UCSD-AML1 (cell line): ENCODE results near the gene HDAC4.

Source experiments
- DNase-seq: peaks from one replicate; lab custom pipeline; 2025; ENCODE audit not compliant: unreplicated experiment; lab: John Stamatoyannopoulos, UW

HDAC4 gene

GRCh38 chr2:239259603-239260298 is 141.1 kb downstream of the HDAC4 start:
- DNase-seq = no peak

- DNase-seq = no peak
Measured at GRCh38 chr2:239259173-239259572, 141.6 kb downstream of the HDAC4 start.

- DNase-seq = no peak
Measured at GRCh38 chr2:239258248-239258647, 142.6 kb downstream of the HDAC4 start.

- no peak for DNase-seq
Measured at GRCh38 chr2:239257511-239257937, 143.3 kb downstream of the HDAC4 start.

GRCh38 chr2:239256350-239256743 is 144.5 kb downstream of the HDAC4 start:
- no peak for DNase-seq

DNA sequence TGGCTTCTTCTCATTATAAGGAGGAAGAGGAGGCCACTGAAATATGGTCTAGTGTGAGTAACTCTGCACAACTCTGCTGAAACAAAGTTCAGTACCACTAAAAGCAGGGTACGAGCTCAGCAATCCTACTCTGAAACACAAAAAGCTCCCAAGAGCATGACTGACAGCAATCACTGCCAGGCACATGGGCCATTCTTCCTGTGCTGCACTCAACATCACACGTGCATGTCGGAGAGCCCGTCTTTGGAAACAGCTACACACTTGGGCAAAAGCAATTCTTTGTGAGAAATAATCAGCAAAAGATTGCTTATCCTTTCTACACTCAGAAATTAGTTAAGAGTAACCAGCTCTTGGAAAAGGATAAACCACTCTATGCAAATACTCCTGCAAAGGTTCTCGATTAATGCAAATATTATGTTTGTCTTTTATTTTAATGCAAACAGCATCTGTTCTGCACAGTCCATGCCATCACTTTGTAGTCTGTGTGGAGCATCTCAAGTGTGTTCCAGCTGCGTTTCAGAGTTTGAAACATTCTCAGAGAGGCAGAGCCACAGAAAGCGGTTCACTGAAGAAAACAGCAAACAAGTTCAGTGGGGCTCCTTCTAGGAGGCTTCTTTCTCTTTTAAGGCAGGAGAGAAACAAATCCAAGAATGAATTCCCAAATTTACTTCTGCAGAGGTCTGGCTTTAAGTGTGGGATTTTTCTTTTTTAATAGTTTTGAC is 145.0 kb downstream of the HDAC4 start:
- DNase-seq = no peak

DNA sequence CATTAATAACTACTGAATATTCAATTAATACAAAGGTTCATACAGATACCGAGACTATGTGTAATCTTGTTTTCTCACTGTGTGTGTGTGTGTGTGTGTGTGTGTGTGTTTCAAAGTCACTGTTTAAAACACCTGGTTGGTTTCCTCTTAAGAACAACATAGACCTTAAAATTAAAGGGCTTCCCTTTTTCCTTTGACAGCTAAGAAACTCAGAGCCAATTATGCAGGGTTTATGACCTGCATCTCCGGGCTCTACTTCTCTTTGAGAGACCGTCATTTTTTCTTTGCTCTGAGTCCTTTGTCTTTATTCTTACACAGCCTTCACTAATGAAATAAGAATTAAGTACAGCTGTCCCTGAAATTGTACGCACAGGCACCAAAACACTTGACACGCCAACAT is 145.6 kb downstream of the HDAC4 start:
- DNase-seq = no peak

DNA sequence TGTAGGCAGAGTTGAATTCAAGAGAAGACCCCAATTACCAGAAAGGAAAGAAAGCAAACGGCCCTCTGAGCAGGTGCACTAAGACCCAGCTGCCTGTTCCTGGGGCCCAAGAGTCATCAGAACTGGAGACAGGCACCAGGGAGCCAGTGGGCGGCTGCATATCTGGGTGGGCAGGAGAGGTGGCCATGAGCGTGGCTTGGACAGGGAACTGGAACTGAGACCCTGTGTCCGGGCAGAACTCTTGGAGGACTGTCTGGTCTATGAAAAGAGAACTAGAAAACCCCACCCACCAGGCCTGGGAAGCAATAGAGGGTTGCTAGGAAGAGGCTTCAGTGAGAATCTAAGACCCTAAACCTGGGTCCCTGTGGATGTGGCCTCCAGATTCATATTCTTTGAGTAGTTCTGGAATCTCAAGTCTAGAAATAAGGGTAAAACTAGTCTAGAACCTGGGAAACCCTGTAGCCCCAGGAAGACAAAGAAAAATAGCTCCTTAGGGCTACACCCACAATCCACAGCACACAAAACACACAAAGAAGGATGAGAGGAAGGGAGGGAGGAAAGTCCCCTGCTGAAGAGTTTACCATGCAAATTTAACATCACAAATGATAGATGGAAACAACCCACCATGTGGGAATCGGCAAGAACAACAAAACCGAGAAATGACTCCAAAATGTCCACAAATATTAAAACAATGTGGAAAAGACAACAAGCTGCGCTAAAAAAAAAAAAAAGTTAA is 147.0 kb downstream of the HDAC4 start:
- no peak for DNase-seq

GRCh38 chr2:239253264-239253663 is 147.6 kb downstream of the HDAC4 start:
- DNase-seq = no peak

- peak; percentile 52 for DNase-seq
Measured at GRCh38 chr2:239252801-239253200, 148.0 kb downstream of the HDAC4 start.

GRCh38 chr2:239252393-239252792 is 148.4 kb downstream of the HDAC4 start:
- no peak for DNase-seq

GRCh38 chr2:239251971-239252370 is 148.8 kb downstream of the HDAC4 start:
- no peak for DNase-seq

- no peak for DNase-seq
Measured at GRCh38 chr2:239250216-239251081, 150.4 kb downstream of the HDAC4 start.

DNA sequence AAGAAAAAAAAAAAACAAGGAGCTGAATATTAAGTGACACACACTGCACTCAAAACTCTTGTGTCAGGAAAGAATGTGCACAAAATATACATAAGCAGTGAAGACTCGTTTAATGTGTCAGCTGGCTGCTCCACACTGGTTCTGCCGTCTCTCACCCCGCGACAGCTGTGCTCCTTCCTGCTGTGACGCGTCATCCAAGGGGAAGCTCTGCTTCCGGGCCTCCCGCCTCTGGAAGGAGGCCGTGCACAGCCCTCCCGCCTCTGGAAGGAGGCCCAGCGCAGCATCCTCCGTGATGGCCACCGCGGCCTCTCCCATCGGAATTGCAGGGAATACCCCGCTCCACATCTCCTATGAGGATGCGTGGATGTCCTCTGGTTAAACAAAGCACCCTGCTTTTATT is 151.0 kb downstream of the HDAC4 start:
- peak; percentile 53 for DNase-seq

DNA sequence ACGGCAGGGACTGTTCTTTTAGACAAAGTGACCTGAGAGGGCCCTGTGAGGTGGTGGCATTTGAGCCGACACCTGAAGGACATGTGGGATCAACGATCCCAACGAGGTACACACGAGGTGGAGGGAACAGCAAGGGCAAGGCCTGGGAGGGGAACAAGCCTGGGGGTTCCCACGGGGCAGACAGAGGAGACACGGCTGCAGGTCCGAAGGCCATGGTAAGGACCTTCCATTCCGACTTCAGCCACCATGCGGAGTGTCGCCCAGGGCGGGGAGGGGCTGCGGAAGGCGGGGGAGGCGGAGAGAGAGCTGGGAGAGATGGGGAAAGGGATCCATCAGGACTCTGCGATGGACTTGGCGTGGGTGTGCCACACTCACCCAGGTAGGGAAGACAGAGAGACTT is 151.8 kb downstream of the HDAC4 start:
- DNase-seq = no peak

DNA sequence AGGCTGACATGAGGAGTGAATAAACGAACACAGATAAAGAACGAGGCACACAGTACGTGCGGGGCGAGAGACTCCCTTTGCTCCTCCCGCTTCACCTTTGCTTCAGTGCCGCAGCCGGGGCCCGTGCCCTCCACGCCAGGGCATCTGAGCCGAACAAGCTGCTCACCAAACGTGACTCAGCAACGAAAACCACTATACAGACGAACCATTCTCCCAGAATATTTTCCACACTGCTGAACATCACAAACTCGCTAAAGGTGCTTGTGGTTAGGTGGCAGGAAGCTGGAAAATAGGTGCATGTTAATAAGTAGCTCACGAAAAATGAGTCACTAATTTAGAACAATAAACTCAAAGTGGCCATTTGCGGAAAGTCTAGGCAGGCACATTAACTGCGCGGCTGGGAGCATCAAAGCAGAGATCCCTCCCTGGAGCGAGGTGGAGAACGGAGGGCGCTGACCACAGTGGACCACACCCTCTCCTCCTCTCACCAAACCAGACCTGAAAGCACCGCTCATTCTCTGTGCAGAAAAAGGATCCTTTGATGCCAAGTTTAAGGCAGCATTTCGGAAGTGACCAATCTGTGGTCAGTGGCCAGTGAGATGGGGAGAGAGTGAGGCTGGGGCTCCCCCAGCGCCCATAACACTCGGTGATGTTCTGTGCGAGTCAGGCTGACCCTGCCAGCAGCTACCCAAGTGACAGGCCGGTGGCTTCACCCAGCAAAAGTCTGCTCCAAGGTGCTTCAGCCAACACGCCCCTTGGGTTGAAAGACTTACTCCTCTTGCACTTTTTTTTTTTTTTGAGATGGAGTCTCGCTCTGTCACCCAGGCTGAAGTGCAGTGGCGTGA is 153.2 kb downstream of the HDAC4 start:
- DNase-seq = no peak

DNA sequence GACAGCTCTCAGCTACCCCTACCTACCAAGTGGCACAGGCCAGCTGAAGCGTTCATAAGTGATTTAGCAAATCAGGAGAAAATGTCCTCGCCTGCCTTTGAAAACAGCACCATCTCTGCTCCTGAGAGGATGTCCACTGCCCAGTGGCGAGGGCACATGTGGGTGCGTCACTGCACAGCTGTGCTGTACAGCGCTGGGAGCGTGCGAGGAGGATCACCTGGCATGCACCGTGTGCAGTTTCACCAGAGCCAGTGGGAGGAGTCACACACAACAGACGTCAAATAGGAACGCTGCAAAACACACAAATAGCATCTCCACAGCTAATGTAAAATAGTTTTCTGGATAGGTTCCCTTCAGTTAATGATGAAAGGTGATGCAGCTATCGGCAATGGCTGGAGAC is 154.1 kb downstream of the HDAC4 start:
- no peak for DNase-seq

- no peak for DNase-seq
Measured at GRCh38 chr2:239245872-239246721, 154.7 kb downstream of the HDAC4 start.

- DNase-seq = no peak
Measured at GRCh38 chr2:239245107-239245506, 155.7 kb downstream of the HDAC4 start.
